ENCODE measurements around the gene HS2ST1.

HS2ST1 gene

GRCh38 chr1:87113313-87113712 is 198.9 kb downstream of the HS2ST1 start:
- DNase-seq (ENCODE audit: low read depth) = no peak

GRCh38 chr1:87115317-87115890 is 201.0 kb downstream of the HS2ST1 start:
- no peak for DNase-seq (ENCODE audit: low read depth)

GRCh38 chr1:87115891-87116290 is 201.5 kb downstream of the HS2ST1 start:
- DNase-seq (ENCODE audit: low read depth) = no peak

GRCh38 chr1:87117761-87118368 is 203.4 kb downstream of the HS2ST1 start:
- DNase-seq (ENCODE audit: low read depth) = no peak

GRCh38 chr1:87119541-87120140 is 205.2 kb downstream of the HS2ST1 start:
- no peak for DNase-seq (ENCODE audit: low read depth)

GRCh38 chr1:87120779-87121178 is 206.3 kb downstream of the HS2ST1 start:
- DNase-seq (ENCODE audit: low read depth) = no peak

- no peak for DNase-seq (ENCODE audit: low read depth)
Measured at GRCh38 chr1:87121711-87122163, 207.3 kb downstream of the HS2ST1 start.

GRCh38 chr1:87122243-87122642 is 207.8 kb downstream of the HS2ST1 start:
- no peak for DNase-seq (ENCODE audit: low read depth)

- no peak for DNase-seq (ENCODE audit: low read depth)
Measured at GRCh38 chr1:87123610-87124009, 209.2 kb downstream of the HS2ST1 start.

- DNase-seq (ENCODE audit: low read depth) = no peak
Measured at GRCh38 chr1:87126886-87127505, 212.6 kb downstream of the HS2ST1 start.

- DNase-seq (ENCODE audit: low read depth) = no peak
Measured at GRCh38 chr1:87127581-87127980, 213.1 kb downstream of the HS2ST1 start.

- DNase-seq (ENCODE audit: low read depth) = no peak
Measured at GRCh38 chr1:87129038-87129437, 214.6 kb downstream of the HS2ST1 start.

GRCh38 chr1:87129606-87130005 is 215.2 kb downstream of the HS2ST1 start:
- no peak for DNase-seq (ENCODE audit: low read depth)

GRCh38 chr1:87130438-87130837 is 216.0 kb downstream of the HS2ST1 start:
- no peak for DNase-seq (ENCODE audit: low read depth)

GRCh38 chr1:87131809-87132283 is 217.4 kb downstream of the HS2ST1 start:
- DNase-seq (ENCODE audit: low read depth) = peak; percentile 41

- DNase-seq (ENCODE audit: low read depth) = no peak
Measured at GRCh38 chr1:87132284-87132870, 217.9 kb downstream of the HS2ST1 start.

GRCh38 chr1:87134061-87134460 is 219.6 kb downstream of the HS2ST1 start:
- DNase-seq (ENCODE audit: low read depth) = no peak

- no peak for DNase-seq (ENCODE audit: low read depth)
Measured at GRCh38 chr1:87134625-87135328, 220.3 kb downstream of the HS2ST1 start.

GRCh38 chr1:87135329-87135712 is 220.9 kb downstream of the HS2ST1 start:
- DNase-seq (ENCODE audit: low read depth) = no peak

GRCh38 chr1:87136607-87137341 is 222.3 kb downstream of the HS2ST1 start:
- DNase-seq (ENCODE audit: low read depth) = no peak

GRCh38 chr1:87137342-87137739 is 222.9 kb downstream of the HS2ST1 start:
- DNase-seq (ENCODE audit: low read depth) = no peak
